Stimulated activated memory B cell treated with anti-CD40 and anti-IgM and Interleukin-4, amounts not matched to agents 10 μg/mL and 1 μg/mL and 100 μg/mL, for 72 hours (primary cell): ENCODE results near the gene FKBP1B.
"Not testable (repeated sequence)": the region's sequence is repeated elsewhere in the genome, so short reads cannot be mapped to it uniquely, and the experiment has no call there.

Experiments
- ATAC-seq: fragments of 150-1000 bp; cut with Tn5 transposase; 2 replicates; pipeline ENCODE4 v1.10.0; 2021
- H3K27ac Mint-ChIP-seq: one replicate; pipeline ENCODE4 v1.8.0; 2022; ENCODE audit warnings: mild to moderate bottlenecking, mixed read lengths
- H3K27me3 Mint-ChIP-seq: one replicate; pipeline ENCODE4 v1.8.0; 2022; ENCODE audit warnings: mixed read lengths
- H3K36me3 Mint-ChIP-seq: one replicate; pipeline ENCODE4 v1.8.0; 2022; ENCODE audit warnings: mixed read lengths
- H3K4me1 Mint-ChIP-seq: one replicate; pipeline ENCODE4 v1.8.0; 2022; ENCODE audit warnings: mixed read lengths
- H3K4me3 Mint-ChIP-seq: one replicate; pipeline ENCODE4 v1.8.0; 2022; ENCODE audit warnings: mild to moderate bottlenecking, moderate library complexity, mixed read lengths
- H3K9me3 Mint-ChIP-seq: one replicate; pipeline ENCODE4 v1.8.0; 2022; ENCODE audit warnings: mixed read lengths

The FKBP1B gene

DNA sequence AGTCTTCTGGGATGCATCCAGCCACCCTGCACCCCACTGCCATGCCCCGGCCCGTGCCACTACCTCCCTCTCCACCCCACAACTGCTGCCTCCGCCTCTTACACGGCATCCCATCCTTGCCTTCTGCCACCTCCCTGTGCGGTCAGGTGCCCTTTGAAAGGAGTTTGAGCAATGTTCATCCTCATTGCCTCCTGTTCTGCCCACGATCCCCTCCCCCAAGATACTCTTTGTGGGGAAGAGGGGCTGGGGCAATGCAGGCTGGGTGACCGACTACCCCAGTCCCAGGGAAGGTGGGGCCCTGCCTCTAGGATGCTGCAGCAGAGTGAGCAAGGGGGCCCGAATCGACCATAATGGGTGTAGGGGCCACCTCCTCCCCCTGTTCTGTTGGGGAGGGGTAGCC lies 31.3 kb upstream of the FKBP1B start:
- Mint-ChIP-seq H3K4me3 (no peak overlapping the region), H3K36me3 (peaks cover 13% of the 10 kb centered on the region), H3K4me1 (no peaks in the 10 kb centered on the region), H3K27me3 (no peaks in the 10 kb centered on the region), H3K27ac (no peak overlapping the region), H3K9me3 (no peaks in the 10 kb centered on the region)
- ATAC-seq: no peak

DNA sequence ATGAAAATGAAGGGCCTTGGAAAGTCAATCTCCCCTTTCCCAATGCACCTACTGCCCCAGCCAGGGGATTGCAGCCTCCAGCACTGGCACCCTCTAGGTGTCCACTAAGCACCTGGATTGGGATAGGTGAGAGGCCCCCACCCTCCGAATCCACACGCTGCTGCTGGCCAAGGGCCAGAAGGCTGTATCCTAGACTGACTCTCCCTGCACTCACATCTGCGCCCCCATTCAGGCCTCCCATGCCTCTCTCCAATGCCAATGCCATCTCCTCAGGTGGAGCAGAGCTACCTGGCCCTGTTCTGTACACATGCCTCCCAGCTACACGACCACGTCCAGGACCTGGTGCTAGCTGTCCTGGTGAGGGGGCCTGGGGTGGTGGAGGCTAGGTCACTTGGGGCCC lies 29.8 kb upstream of the FKBP1B start:
- Mint-ChIP-seq H3K36me3 (peaks cover 26% of the 10 kb centered on the region), H3K4me1 (no peaks in the 10 kb centered on the region), H3K27ac (no peak overlapping the region), H3K27me3 (no peaks in the 10 kb centered on the region), H3K9me3 (no peaks in the 10 kb centered on the region), H3K4me3 (no peak overlapping the region)
- ATAC-seq: no peak

DNA sequence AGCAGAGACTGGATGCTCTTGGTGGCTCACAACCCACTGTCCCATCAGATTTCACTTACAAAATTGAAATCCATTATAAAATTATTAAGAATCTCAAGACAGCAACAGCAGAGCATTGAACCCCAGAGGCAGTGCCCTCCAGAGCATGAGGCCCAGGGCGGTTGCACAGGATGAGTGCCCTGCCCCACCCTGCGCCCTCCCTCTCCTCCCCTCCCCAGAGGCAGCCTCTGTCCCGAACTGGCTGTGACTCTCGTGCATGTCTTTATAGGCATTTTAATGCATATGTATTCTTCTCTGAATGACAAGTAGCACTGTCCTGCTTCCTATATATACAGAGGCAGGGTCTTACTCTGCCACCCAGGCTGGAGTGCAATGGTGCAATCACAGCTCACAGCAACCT lies 29.3 kb upstream of the FKBP1B start:
- Mint-ChIP-seq H3K27ac (no peak overlapping the region), H3K27me3 (no peaks in the 10 kb centered on the region), H3K36me3 (peaks cover 30% of the 10 kb centered on the region), H3K4me3 (no peak overlapping the region), H3K9me3 (no peaks in the 10 kb centered on the region), H3K4me1 (no peaks in the 10 kb centered on the region)
- no peak for ATAC-seq

DNA sequence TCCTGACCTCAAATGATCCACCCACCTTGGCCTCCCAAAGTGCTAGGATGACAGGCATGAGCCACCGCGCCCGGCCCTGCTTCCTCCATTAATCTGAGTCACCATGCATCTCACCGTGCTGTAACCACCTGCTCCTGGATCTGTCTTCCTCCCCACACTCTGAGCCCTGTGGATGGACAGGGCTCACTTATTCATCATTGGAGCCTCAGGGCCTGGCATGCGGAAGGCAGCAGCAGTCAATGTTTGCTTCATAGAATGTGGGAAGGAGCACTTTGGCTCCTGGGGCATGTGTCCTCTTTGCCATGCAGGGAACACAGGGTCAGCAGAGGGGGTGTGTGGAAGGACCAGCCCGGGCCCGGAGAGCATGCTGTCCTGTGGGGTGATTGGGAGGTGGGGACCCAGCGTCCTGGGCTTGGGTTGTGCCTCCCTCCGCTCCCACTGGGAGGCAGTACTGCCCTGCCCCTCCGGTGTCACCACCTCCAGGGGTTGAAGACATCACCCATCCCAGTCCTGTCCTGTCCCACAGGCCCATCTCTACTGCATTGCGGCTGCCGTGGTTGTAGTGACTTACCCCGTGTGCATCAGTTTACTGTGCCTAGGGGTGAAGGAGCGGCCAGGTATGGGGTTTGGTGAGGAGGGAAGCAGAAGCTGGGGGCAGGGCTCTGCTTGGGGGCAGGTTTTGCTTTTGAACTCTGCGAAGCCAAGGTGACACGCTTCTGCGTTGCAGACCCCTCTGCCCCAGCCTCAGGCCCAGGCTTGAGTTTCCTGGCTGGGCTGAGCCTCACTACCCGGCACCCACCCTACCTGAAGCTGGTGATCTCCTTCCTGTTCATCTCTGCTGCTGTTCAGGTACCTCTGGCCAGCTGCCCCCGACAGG lies 28.2 kb upstream of the FKBP1B start:
- peaks cover 30% of the 10 kb centered on the region for H3K36me3 Mint-ChIP-seq
- no peak overlapping the region for H3K4me3 Mint-ChIP-seq
- H3K9me3 Mint-ChIP-seq: no peaks in the 10 kb centered on the region
- no peak overlapping the region for H3K27ac Mint-ChIP-seq
- no peaks in the 10 kb centered on the region for H3K4me1 Mint-ChIP-seq
- H3K27me3 Mint-ChIP-seq: no peaks in the 10 kb centered on the region
- ATAC-seq: no peak

DNA sequence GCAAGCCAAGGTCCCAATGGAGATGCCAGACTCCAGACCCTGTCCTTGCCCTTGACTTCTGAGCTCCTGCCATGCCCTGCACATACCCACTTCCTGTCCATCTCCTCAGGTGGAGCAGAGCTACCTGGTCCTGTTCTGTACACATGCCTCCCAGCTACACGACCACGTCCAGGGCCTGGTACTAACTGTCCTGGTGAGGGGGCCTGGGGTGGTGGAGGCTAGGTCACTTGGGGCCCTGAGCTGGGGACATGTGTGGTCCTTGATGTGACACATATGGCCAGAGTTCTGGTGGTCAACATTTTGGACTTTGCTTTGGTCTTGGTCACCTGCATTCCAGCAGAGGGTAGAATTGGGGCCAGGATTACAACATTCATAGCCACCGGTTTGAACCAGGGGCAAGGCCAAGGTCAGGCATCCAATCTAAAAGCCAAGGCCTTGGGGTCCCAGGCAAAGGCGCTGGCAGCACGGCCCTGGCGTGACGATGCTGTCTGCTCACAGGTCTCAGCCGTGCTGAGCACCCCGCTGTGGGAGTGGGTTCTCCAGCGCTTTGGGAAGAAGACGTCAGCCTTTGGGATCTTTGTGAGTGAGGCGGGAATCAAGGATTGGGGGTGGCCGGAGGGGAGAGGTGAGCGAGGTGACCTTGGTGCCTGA lies 27.1 kb upstream of the FKBP1B start:
- Mint-ChIP-seq H3K4me1 (no peaks in the 10 kb centered on the region), H3K4me3 (no peak overlapping the region), H3K36me3 (peaks cover 33% of the 10 kb centered on the region), H3K27ac (no peak overlapping the region), H3K9me3 (no peaks in the 10 kb centered on the region), H3K27me3 (no peaks in the 10 kb centered on the region)
- ATAC-seq: no peak

DNA sequence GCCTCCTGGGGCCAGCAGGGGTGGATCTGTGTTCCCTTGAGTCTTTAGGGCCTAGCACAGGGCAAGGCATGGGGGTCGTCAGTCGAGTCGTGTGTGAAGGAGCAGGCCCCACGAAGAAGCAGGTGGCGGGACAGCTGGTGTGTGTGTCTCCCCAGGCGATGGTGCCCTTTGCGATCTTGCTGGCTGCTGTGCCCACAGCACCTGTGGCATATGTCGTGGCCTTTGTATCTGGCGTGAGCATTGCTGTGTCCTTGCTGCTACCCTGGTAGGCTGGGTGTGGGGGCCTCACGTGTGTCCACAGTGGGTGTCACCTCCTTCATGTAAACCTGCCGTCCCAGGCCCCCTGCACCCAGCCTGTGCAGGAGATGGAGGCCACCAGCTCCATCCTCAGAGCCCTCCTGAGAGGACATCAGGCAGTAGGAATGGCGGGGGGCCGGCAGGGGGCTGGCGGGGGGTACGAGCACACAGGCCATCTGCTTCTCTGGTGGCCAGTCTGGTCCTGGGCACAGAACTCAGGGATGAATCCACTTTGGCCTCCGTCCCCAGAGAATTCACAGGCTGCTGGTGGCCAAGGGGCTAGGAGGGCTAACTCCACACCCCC lies 26.5 kb upstream of the FKBP1B start:
- no peak for ATAC-seq
- no peaks in the 10 kb centered on the region for H3K27me3 Mint-ChIP-seq
- H3K4me1 Mint-ChIP-seq: no peaks in the 10 kb centered on the region
- H3K9me3 Mint-ChIP-seq: no peaks in the 10 kb centered on the region
- no peak overlapping the region for H3K27ac Mint-ChIP-seq
- peaks cover 36% of the 10 kb centered on the region for H3K36me3 Mint-ChIP-seq
- no peak overlapping the region for H3K4me3 Mint-ChIP-seq

DNA sequence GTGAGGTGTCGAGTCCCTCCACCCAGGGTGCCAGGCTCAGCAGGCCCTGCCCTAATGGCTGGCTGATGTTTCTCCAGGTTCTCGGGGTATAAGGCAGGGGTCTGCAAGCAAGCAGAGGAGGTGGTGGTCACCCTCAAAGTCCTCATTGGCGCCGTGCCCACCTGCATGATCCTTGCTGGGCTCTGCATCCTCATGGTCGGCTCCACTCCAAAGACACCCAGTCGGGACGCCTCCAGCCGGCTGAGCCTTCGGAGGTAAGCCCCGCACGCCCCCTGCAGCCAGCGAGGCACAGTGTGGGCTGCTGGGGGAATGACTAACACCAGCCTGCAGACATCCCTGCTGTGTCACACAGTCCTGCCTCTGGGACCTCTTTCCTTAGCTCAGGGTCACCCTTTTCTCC lies 25.5 kb upstream of the FKBP1B start:
- Mint-ChIP-seq H3K27ac (no peak overlapping the region), H3K4me1 (no peaks in the 10 kb centered on the region), H3K9me3 (no peaks in the 10 kb centered on the region), H3K4me3 (no peak overlapping the region), H3K36me3 (peaks cover 43% of the 10 kb centered on the region), H3K27me3 (no peaks in the 10 kb centered on the region)
- no peak for ATAC-seq

DNA sequence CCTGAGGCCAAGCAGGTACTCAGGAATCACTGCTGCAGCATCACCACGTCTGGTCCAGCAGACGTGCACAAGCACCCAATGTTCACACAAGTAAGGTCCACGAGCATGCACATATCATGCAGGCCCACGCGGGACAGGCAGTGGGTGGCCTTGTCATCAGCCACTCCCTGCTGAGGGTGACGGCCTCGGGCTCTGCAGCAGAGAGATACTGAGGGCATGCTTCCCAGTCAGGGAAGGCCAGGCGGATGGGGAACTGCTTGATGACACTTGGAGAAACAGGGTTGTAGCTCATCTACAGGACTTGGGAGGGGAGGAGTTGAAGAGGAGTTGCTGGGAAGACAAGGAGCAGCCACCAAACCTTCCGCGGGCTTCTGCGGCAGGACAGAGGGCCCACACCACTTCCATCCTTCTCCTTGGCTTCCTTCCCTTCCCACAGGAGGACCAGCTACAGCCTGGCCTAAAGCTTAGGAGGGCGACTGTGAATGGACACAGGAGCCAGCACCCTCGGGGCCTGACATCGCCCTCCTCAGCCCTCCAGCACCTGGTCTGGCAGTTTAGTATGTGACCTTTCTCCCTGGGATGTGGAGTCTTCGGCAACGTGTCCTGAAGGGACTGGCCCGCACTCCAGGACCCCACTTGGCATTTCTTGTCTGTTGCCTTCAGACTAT lies 24.4 kb upstream of the FKBP1B start:
- Mint-ChIP-seq H3K9me3 (no peaks in the 10 kb centered on the region), H3K36me3 (peaks cover 54% of the 10 kb centered on the region), H3K4me1 (no peaks in the 10 kb centered on the region), H3K4me3 (no peak overlapping the region), H3K27me3 (no peaks in the 10 kb centered on the region), H3K27ac (no peak overlapping the region)
- ATAC-seq: no peak

DNA sequence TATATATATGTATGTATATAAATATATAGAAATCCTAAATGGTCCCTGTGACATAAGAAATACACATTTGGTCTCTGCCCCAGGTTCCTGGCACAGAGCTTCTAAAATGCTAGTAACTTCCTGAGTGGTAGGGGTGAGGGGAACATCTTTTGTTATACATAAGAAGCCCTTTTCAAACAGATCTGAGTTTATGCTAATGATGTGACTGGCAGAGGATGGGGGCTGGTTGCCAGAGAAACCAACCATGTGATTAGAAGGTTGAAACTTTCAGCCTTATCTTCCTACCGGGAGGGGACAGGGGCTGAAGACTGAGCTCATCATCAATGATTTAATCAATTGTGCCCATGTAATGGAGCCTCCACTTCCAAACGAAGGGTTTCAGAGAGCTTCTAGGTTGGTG lies 23.3 kb upstream of the FKBP1B start:
- Mint-ChIP-seq H3K27me3 (no peaks in the 10 kb centered on the region), H3K4me3 (no peak overlapping the region), H3K4me1 (no peaks in the 10 kb centered on the region), H3K9me3 (no peaks in the 10 kb centered on the region), H3K27ac (no peak overlapping the region), H3K36me3 (peaks cover 65% of the 10 kb centered on the region)
- no peak for ATAC-seq

DNA sequence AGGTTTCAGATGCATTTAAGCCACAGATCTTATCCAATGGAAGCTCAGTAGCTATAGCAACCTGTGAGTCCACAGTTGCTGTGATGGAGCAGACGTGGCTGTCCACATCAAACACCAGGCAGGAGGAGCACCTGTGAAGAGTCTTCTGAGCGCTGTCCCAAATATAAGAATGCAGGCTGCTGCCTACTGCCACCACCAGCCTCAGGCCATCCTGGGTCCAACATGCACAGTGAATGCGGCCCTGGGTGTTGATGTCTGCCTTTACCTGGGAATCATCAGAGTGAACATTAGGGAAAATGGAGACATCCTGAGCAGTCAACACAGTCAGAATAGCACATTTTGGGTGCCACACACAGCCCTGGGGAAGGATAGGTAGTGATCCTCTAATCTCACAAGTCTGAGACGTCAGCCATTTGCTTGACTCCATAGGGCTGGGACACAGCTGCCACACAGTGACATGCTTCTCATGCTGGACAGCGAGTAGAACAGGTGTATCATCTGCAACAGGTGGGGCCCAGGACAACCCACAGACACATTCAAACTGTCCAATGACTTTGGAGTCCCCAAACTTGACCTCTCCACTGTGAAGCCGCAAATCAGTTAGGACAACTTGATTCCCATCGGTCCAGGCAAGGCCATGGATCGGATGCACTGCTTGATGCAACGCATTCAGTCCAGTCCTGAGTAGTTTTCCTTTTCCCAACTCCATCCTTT lies 10.6 kb upstream of the FKBP1B start:
- Mint-ChIP-seq H3K36me3 (peaks cover 23% of the 10 kb centered on the region), H3K27ac (no peak overlapping the region), H3K4me3 (no peak overlapping the region), H3K27me3 (no peaks in the 10 kb centered on the region), H3K4me1 (peaks cover 18% of the 10 kb centered on the region), H3K9me3 (no peaks in the 10 kb centered on the region)
- no peak for ATAC-seq

DNA sequence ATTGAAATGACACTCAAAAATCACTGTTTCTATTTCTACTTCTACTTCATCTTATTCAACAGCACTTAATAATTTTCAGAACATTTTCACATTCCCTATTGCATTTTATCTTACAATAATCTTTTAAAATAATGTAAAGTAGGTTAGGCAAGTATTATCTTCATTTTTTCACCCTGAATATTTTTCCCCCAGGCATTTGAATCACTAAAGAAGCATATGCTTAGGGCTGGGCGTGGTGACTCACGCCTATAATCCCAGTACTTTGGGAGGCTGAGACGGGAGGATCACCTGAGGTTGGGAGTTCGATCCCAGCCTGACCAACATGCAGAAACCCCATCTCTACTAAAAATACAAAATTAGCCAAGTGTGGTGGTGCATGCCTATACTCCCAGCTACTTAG lies 9.0 kb upstream of the FKBP1B start:
- ATAC-seq: no peak
- Mint-ChIP-seq H3K4me1 (peaks cover 21% of the 10 kb centered on the region), H3K36me3 (peaks cover 23% of the 10 kb centered on the region), H3K27me3 (no peaks in the 10 kb centered on the region), H3K27ac (no peak overlapping the region), H3K9me3 (no peaks in the 10 kb centered on the region), H3K4me3 (no peak overlapping the region)

DNA sequence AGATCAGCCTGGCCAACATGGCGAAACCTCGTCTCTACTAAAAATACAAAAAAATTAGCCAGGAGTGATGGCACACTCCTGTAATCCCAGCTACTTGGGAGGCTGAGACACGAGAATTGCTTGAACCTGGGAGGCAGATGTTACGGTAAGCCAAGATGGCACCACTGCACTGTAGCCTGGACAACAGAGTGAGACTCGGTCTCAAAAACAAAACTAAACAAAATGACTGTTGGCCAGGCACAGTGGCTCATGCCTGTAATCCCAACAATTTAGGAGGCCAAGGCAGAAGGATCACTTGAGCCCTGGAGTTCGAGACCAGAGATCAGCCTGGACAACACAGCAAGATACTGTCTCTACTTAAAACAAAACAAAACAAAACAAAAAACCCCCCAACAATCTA lies 6.4 kb upstream of the FKBP1B start:
- H3K36me3 Mint-ChIP-seq: peaks cover 14% of the 10 kb centered on the region
- not testable (repeated sequence) for H3K4me3 Mint-ChIP-seq, H3K9me3 Mint-ChIP-seq, H3K27me3 Mint-ChIP-seq, ATAC-seq, H3K27ac Mint-ChIP-seq
- peaks cover 33% of the 10 kb centered on the region for H3K4me1 Mint-ChIP-seq

DNA sequence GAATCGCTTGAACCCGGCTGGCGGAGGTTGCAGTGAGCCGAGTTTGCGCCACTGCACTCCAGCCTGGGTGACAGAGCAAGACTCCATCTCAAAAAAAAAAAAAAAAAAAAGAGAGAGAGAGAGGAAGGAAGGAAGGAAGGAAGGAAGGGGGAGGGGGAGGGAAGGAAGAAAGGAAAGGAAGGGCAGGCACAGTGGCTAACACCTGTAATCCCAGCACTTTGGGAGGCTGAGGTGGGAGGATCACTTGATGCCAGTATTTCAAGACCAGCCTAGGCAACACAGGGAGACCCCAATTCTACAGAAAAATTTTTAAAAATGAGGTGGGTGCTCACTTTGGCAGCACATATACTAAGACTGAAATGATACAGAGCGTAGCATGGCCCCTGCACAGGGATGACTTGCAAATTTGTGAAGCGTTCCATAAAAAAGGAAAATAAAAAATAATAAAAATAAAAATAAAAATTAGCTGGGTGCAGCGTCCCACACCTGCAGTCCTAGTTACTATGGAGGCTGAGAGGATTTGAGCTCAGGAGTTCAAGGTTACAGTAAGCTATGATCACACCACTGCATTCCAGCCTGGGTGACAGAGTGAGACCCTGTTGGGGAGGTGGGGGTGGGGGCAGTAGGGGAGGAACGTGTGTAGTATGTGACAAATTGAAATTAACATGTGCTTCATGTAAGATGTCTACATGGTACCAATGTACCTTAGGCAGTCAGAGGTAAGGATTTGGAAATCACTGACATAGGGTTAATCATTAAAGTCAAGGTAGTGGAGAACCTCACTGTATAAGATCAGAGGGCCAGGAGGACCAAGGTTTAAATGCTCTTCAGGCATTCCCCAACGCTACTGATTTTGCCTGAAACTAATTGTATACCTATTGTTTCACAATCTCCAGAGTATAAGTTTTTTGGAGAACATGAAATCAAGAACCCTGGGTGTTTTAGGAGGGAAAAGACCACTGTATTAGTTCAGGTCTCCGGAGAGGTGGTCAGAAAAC lies 3.7 kb upstream of the FKBP1B start:
- H3K9me3 Mint-ChIP-seq: no peaks in the 10 kb centered on the region
- H3K4me3 Mint-ChIP-seq: no peak overlapping the region
- peaks cover 33% of the 10 kb centered on the region for H3K4me1 Mint-ChIP-seq
- H3K36me3 Mint-ChIP-seq: peaks cover 6% of the 10 kb centered on the region
- no peak for ATAC-seq
- no peak overlapping the region for H3K27ac Mint-ChIP-seq
- H3K27me3 Mint-ChIP-seq: no peaks in the 10 kb centered on the region

DNA sequence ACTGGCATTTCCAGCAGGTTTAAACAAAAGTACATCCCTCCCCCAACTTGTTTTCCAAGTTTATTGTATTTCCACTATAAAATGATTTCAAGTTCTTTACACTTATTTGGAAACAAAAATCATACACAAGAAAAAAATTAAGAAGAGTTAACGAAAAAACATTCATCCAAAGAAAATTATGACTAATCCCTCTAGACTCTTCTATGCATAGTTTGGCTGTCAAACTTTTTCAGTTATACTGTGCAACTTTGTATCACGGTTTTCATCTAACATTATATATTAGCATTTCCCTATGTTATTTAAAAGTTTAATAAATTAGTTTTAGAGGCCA lies 3.0 kb upstream of the FKBP1B start:
- peak overlapping the region; percentile 81 for H3K27ac Mint-ChIP-seq
- H3K36me3 Mint-ChIP-seq: peaks cover 6% of the 10 kb centered on the region
- H3K9me3 Mint-ChIP-seq: no peaks in the 10 kb centered on the region
- ATAC-seq: no peak
- H3K4me1 Mint-ChIP-seq: peaks cover 33% of the 10 kb centered on the region
- H3K4me3 Mint-ChIP-seq: peak overlapping the region; percentile 36
- no peaks in the 10 kb centered on the region for H3K27me3 Mint-ChIP-seq
